Lung (tissue), 12 donors: ENCODE results near the gene TXNRD3. TPM values are rescaled to one million over a fixed set of nuclear protein-coding genes. Genes with fewer than 3 reads are reported as not detected.

Experiments used
- ATAC-seq: fragments of 200-7000 bp; cut with Tn5 transposase; one replicate; pipeline ENCODE4 v1.9.1; 2020; ENCODE audit warnings: moderate number of reproducible peaks; ENCODE audit not compliant: insufficient read depth, low FRiP score
- DNase-seq, 3 donors: peaks; one replicate each; pipeline ENCODE4 v3.0.0-alpha.2; 2013 to 2017
- H3K27ac ChIP-seq, 2 donors: one replicate each; pipeline ENCODE4 v1.5.1; 2013; ENCODE audit warnings: mild to moderate bottlenecking in 2 of 2, moderate library complexity in 2 of 2, control low read depth in 1 of 2, inconsistent platforms in 1 of 2, low read depth in 1 of 2, low read length in 1 of 2
- H3K27me3 ChIP-seq, 3 donors: one replicate each; pipeline ENCODE4 v1.5.1; 2013; ENCODE audit warnings: low read length in 2 of 3; ENCODE audit not compliant: control insufficient read depth in 3 of 3, insufficient read depth in 3 of 3
- H3K36me3 ChIP-seq, 4 donors: one replicate each; pipeline ENCODE4 v1.5.1; 2013; ENCODE audit warnings: low read length in 4 of 4, mild to moderate bottlenecking in 1 of 4, moderate library complexity in 1 of 4; ENCODE audit not compliant: control insufficient read depth in 4 of 4, insufficient read depth in 4 of 4
- H3K4me1 ChIP-seq, 5 donors: one replicate each; pipeline ENCODE4 v1.5.1; 2013; ENCODE audit warnings: low read length in 5 of 5, mild to moderate bottlenecking in 2 of 5, moderate library complexity in 1 of 5; ENCODE audit not compliant: control insufficient read depth in 5 of 5, insufficient read depth in 5 of 5
- H3K4me3 ChIP-seq: one replicate; pipeline ENCODE4 v1.5.1; 2013; ENCODE audit warnings: mild to moderate bottlenecking, control low read depth, moderate library complexity
- H3K9ac ChIP-seq, 2 donors: one replicate each; pipeline ENCODE4 v1.5.1; 2013; ENCODE audit warnings: low read length in 2 of 2, control low read depth in 1 of 2; ENCODE audit not compliant: insufficient read depth in 1 of 2
- H3K9me3 ChIP-seq, 4 donors: one replicate each; pipeline ENCODE4 v1.5.1; 2013; ENCODE audit warnings: low read length in 3 of 4, mild to moderate bottlenecking in 1 of 4, moderate library complexity in 1 of 4; ENCODE audit not compliant: control insufficient read depth in 4 of 4, insufficient read depth in 3 of 4
- CTCF ChIP-seq: IDR thresholded peaks from 2 replicates; pipeline ENCODE4 v1.5.1; 2012; ENCODE audit warnings: mild to moderate bottlenecking; ENCODE audit errors: control extremely low read depth, extremely low read depth
- WGBS, 2 donors: extraction: QIAGEN DNeasy Blood & Tissue Kit; methylation state at CpG; one replicate each; pipeline ENCODE4 v1.1.7; 2013; 5-methylcytosine and 5-hydroxymethylcytosine counted together
- polyA plus RNA-seq, 2 donors: library from polyadenylated mRNA; stranded (reverse); fragments of 200-250 nt; gene quantifications; one replicate each; pipeline ENCODE4 v1.2.1, GENCODE V29; 2013
- total RNA-seq, 2 donors: library from RNA; depleted of rRNA in 1 of 2; stranded (reverse); fragments of >200 nt in 1 of 2; gene quantifications; one replicate each; pipeline ENCODE4 v1.2.1, GENCODE V29; 2014 to 2021
- donor health status: control.
- donor health status: control.
- donor health status: Bipolar disorder and iron deficiency.
- donor health status: healthy.
- donor health status: DM: yes; HTN: yes; CAD: no.

The TXNRD3 gene
- total and polyA plus RNA-seq, 4 donors, result 6.3 to 17.0 (median 10.4) TPM

- Histone ChIP-seq H3K9me3 (no peaks in the 10 kb centered on the region), H3K9ac (no peak overlapping the region), H3K4me1 (no peaks in the 10 kb centered on the region), H3K4me3 (no peak overlapping the region), H3K27me3 (no peaks in the 10 kb centered on the region), H3K27ac (no peak overlapping the region), H3K36me3 (no peaks in the 10 kb centered on the region)
- 88 to 95% methylated on average over 13 of the region's 13 CpGs for WGBS, 2 donors
- DNase-seq (no peak), ATAC-seq (no peak)
- TF ChIP-seq CTCF, result no peak
Observed at GRCh38 chr3:126668450-126669401, 13.8 kb upstream of the TXNRD3 start.

GRCh38 chr3:126667631-126668449 lies 12.9 kb upstream of the TXNRD3 start:
- ATAC-seq, result no peak
- TF ChIP-seq CTCF, result no peak

GRCh38 chr3:126666658-126667528 lies 12.0 kb upstream of the TXNRD3 start:
- no peak for TF ChIP-seq CTCF
- DNase-seq (no peak), ATAC-seq (no peak)
- Histone ChIP-seq H3K9me3 (no peaks in the 10 kb centered on the region), H3K27me3 (no peaks in the 10 kb centered on the region), H3K27ac (no peak overlapping the region), H3K36me3 (no peaks in the 10 kb centered on the region), H3K4me3 (no peak overlapping the region), H3K9ac (no peak overlapping the region), H3K4me1 (no peaks in the 10 kb centered on the region)
- 88 to 89% methylated on average over 15 of the region's 15 CpGs for WGBS, 2 donors

More at GRCh38 chr3:126667631-126668449, 12.9 kb upstream of the TXNRD3 start:
- no peak overlapping the region for H3K27ac ChIP-seq
- no peaks in the 10 kb centered on the region for H3K9me3 ChIP-seq
- no peak overlapping the region for H3K4me3 ChIP-seq
- no peaks in the 10 kb centered on the region for H3K27me3 ChIP-seq
- H3K4me1 ChIP-seq, result no peaks in the 10 kb centered on the region
- WGBS, 2 donors, result 90 to 91% methylated on average over 15 of the region's 15 CpGs
- H3K36me3 ChIP-seq, result no peaks in the 10 kb centered on the region
- no peak overlapping the region for H3K9ac ChIP-seq
- no peak for DNase-seq
